GM12878 (cell line): ENCODE results near the gene PPM1E. TPM values are rescaled to one million over a fixed set of nuclear protein-coding genes. Genes with fewer than 3 reads are reported as not detected.
A peak's percentile ranks its signal among the peaks of the same experiment; 100 is the strongest.

Experiments
- ATAC-seq: fragments of 200-7000 bp; cut with Tn5 transposase; 3 replicates; pipeline ENCODE4 v1.9.1; 2020; ENCODE audit warnings: mild to moderate bottlenecking, moderate library complexity
- BruUV-seq: library from RNA; stranded (reverse); fragments of 400-500 nt; replicated peaks from 2 replicates; lab custom pipeline; 2021; lab: Mats Ljungman, UMichigan
- CTCF ChIA-PET: fragments of 300-600 bp; sonication (Branson Sonifier 250); formaldehyde crosslinking; extraction: SDS; loops from one replicate; lab custom pipeline; 2021; ENCODE audit warnings: inconsistent platforms; lab: Yijun Ruan, JAX
- POLR2A ChIA-PET: fragments of 350-600 bp; formaldehyde crosslinking; extraction: SDS; loops from one replicate; lab custom pipeline; 2021; ENCODE audit warnings: inconsistent platforms; lab: Charles Lee
- RAD21 ChIA-PET: fragments of 300-600 bp; sonication (Branson Sonifier 250); formaldehyde crosslinking; loops from one replicate; lab custom pipeline; 2023; ENCODE audit warnings: antibody characterized with exemption; ENCODE audit not compliant: unreplicated experiment; lab: Charles Lee
- SMC1A ChIA-PET: fragments of 300-600 bp; sonication (Branson Sonifier 250); formaldehyde crosslinking; loops from one replicate; lab custom pipeline; 2023; ENCODE audit not compliant: unreplicated experiment, uncharacterized antibody; lab: Charles Lee
- DNase-seq: peaks from one replicate; pipeline ENCODE4 v3.0.0-alpha.2; 2011; ENCODE audit warnings: low read depth, low spot score
- FAIRE-seq: peaks from 3 replicates; lab custom pipeline; 2011; peaks lifted over from hg19 to GRCh38; lab: Jason Lieb, UNC
- H2AFZ ChIP-seq: 2 replicates; pipeline ENCODE4 v1.6.0; 2011; ENCODE audit warnings: low read depth, low read length, control low read depth; ENCODE audit not compliant: control insufficient read depth
- H3K27ac ChIP-seq: 2 replicates; pipeline ENCODE4 v1.5.1; 2011; ENCODE audit warnings: control low read depth; ENCODE audit not compliant: control insufficient read depth, insufficient read depth
- H3K27me3 ChIP-seq, 2 experiments: replicated peaks in 1 of 2; 2 replicates each; pipeline versions ENCODE4 v1.6.0 to v1.6.1; 2011; ENCODE audit warnings: low read length in 1 of 2; ENCODE audit not compliant: control insufficient read depth in 2 of 2, insufficient read depth in 2 of 2
- H3K36me3 ChIP-seq, 2 experiments: 2 replicates each; pipeline ENCODE4 v1.5.1; 2011; ENCODE audit warnings: low read length in 1 of 2; ENCODE audit not compliant: control insufficient read depth in 2 of 2, insufficient read depth in 2 of 2
- H3K4me1 ChIP-seq: 2 replicates; pipeline ENCODE4 v1.6.1; 2011; ENCODE audit warnings: mild to moderate bottlenecking, low read length, moderate library complexity, mixed read lengths; ENCODE audit not compliant: control insufficient read depth, insufficient read depth
- H3K4me2 ChIP-seq: 2 replicates; pipeline ENCODE4 v1.6.0; 2011; ENCODE audit warnings: control low read depth; ENCODE audit not compliant: control insufficient read depth, insufficient read depth
- H3K4me3 ChIP-seq: fragments of 200-600 bp; sonication (generic); 2 replicates; pipeline ENCODE4 v1.5.1; 2016
- H3K79me2 ChIP-seq: 2 replicates; pipeline ENCODE4 v1.6.0; 2011; ENCODE audit warnings: low read length; ENCODE audit not compliant: control insufficient read depth, insufficient read depth
- H3K9ac ChIP-seq: 2 replicates; pipeline ENCODE4 v1.8.0; 2011; ENCODE audit warnings: low read length, control low read depth, mixed read lengths; ENCODE audit not compliant: control insufficient read depth, insufficient read depth
- H3K9me3 ChIP-seq: replicated peaks from 3 replicates; pipeline ENCODE4 v1.5.1; 2011; ENCODE audit warnings: mild to moderate bottlenecking, low read length; ENCODE audit not compliant: control insufficient read depth, insufficient read depth
- H4K20me1 ChIP-seq: 2 replicates; pipeline ENCODE4 v1.6.0; 2011; ENCODE audit not compliant: control insufficient read depth, insufficient read depth
- BRCA1 ChIP-seq: IDR thresholded peaks from 2 replicates; pipeline ENCODE4 v1.6.1; 2011; ENCODE audit warnings: low read depth, low read length, improper control_type of control experiment
- ELK1 ChIP-seq: IDR thresholded peaks from 2 replicates; pipeline ENCODE4 v1.6.1; 2012; ENCODE audit warnings: low read depth, low read length, improper control_type of control experiment
- HDAC2 ChIP-seq: fragments of 200-600 bp; sonication (generic); IDR thresholded peaks from 2 replicates; pipeline ENCODE4 v1.6.1; 2017
- KDM1A ChIP-seq: fragments of 200-600 bp; sonication (generic); IDR thresholded peaks from 2 replicates; pipeline ENCODE4 v1.6.1; 2016; ENCODE audit warnings: borderline replicate concordance
- LARP7 ChIP-seq: fragments of 450-650 bp; IDR thresholded peaks from 2 replicates; pipeline ENCODE4 v1.6.1; 2017; ENCODE audit warnings: mild to moderate bottlenecking
- MEF2B ChIP-seq: fragments of 450-650 bp; IDR thresholded peaks from 2 replicates; pipeline ENCODE4 v1.6.1; 2018; ENCODE audit warnings: mild to moderate bottlenecking, moderate library complexity; ENCODE audit not compliant: partially characterized antibody, poor library complexity, severe bottlenecking
- MLLT1 ChIP-seq: fragments of 450-650 bp; IDR thresholded peaks from 2 replicates; pipeline ENCODE4 v1.6.1; 2016; ENCODE audit warnings: mild to moderate bottlenecking
- MXI1 ChIP-seq: fragments of 150-350 bp; IDR thresholded peaks from 2 replicates; pipeline ENCODE4 v1.6.1; 2011; ENCODE audit warnings: low read depth, mild to moderate bottlenecking, inconsistent platforms, low read length, improper control_type of control experiment
- PAX8 ChIP-seq: fragments of 450-650 bp; IDR thresholded peaks from 2 replicates; pipeline ENCODE4 v1.6.1; 2017; ENCODE audit warnings: mild to moderate bottlenecking, moderate library complexity
- PKNOX1 ChIP-seq: fragments of 450-650 bp; IDR thresholded peaks from 2 replicates; pipeline ENCODE4 v1.6.1; 2016; ENCODE audit warnings: mild to moderate bottlenecking
- SIX5 ChIP-seq: IDR thresholded peaks from 2 replicates; pipeline ENCODE4 v1.6.1; 2011; ENCODE audit warnings: mild to moderate bottlenecking, low read depth, low read length, moderate library complexity; ENCODE audit not compliant: severe bottlenecking
- SP1 ChIP-seq: IDR thresholded peaks from one replicate; pipeline ENCODE4 v1.6.1; 2011; ENCODE audit warnings: low read depth, low read length
- SPI1 ChIP-seq: IDR thresholded peaks from 2 replicates; pipeline ENCODE4 v1.6.1; 2011; ENCODE audit warnings: low read depth, mild to moderate bottlenecking, low read length, moderate library complexity, borderline replicate concordance; ENCODE audit not compliant: insufficient read depth
- USF2 ChIP-seq: IDR thresholded peaks from 2 replicates; pipeline ENCODE4 v1.6.1; 2011; ENCODE audit warnings: low read depth, low read length, improper control_type of control experiment, borderline replicate concordance
- ZNF622 ChIP-seq: fragments of 450-650 bp; IDR thresholded peaks from 2 replicates; pipeline ENCODE4 v1.6.1; 2017; ENCODE audit warnings: mild to moderate bottlenecking, inconsistent platforms
- ZSCAN29 ChIP-seq: fragments of 450-650 bp; IDR thresholded peaks from 2 replicates; pipeline ENCODE4 v1.6.1; 2017; ENCODE audit warnings: mild to moderate bottlenecking, moderate library complexity
- WGBS: methylation state at CpG from one replicate; pipeline ENCODE4 v1.1.6; 2016; ENCODE audit warnings: low lambda C conversion rate; ENCODE audit not compliant: insufficient replicate concordance, insufficient coverage; ENCODE audit errors: missing lambda C conversion rate; 5-methylcytosine and 5-hydroxymethylcytosine counted together
- in situ Hi-C: fragments of 300-500 bp; cut with MboI; formaldehyde crosslinking; loops from 9 replicates; pipeline ENCODE4 v1.14.3; 2018; ENCODE audit warnings: mixed read lengths
- intact Hi-C: fragments of 100-400 bp; cut with micrococcal nuclease; formaldehyde crosslinking; loops from one replicate; pipeline ENCODE4 v1.14.2; 2022; ENCODE audit not compliant: unreplicated experiment
- polyA plus RNA-seq, 11 experiments: library from polyadenylated mRNA; depleted of rRNA in 4 of 11; unstranded in 6 of 11; stranded (reverse) in 5 of 11; fragments of >200 nt; fragmentation: Nextera tagmentation in 4 of 11; fragmentation: Illumina TruSeq in 1 of 11; extraction: Ambion mirVana in 4 of 11; extraction: Trizol in 1 of 11; gene quantifications; 1 replicate in 1 of 11; 2 replicates in 10 of 11; pipeline versions ENCODE4 v1.2.1 to v1.2.3, GENCODE V29; 2011 to 2016; ENCODE audit warnings: inconsistent platforms in 2 of 11, missing spikeins in 2 of 11, low read depth in 1 of 11
- total RNA-seq, 4 experiments: library from RNA; depleted of rRNA in 3 of 4; stranded (reverse); fragments of >200 nt in 3 of 4; fragmentation: Illumina TruSeq in 1 of 4; extraction: Trizol in 1 of 4; gene quantifications; 2 replicates each; pipeline versions ENCODE4 v1.2.1 to v1.2.3, GENCODE V29; 2013 to 2021
- TF ChIP-seq, protein P1 (sequence below): fragments of 450-650 bp; conservative IDR thresholded peaks from 2 replicates; pipeline ENCODE4 v1.6.1; 2017; ENCODE audit warnings: mild to moderate bottlenecking, moderate library complexity

Gene PPM1E
- total and polyA plus RNA-seq, 10 of the 15 experiments (the other 5 are each of a cell fraction or from before 2014, with no cell fraction given), result 0.07 to 0.28 (median 0.16) TPM

GRCh38 chr17:59001158-59001814 lies 245.6 kb downstream of the PPM1E start:
- SMC1A ChIA-PET, result interaction anchor here (1.3 to 6.0 kb wide), 7 partner anchors 10 to 482 kb away, joined by 4 to 62 read pairs (median 28); no protein-coding TSS in a partner anchor
- RAD21 ChIA-PET, result interaction anchor here (0.6 to 5.0 kb wide), 9 partner anchors 9 to 482 kb away, joined by 3 to 37 read pairs (median 5); no protein-coding TSS in a partner anchor
- FAIRE-seq (peak; percentile 99), DNase-seq (peak; percentile 88), ATAC-seq (peak; percentile 98)
- POLR2A ChIA-PET, result interaction anchor here (0.7 kb wide), 3 partner anchors 36 to 403 kb away, joined by 3 to 6 read pairs (median 4); no protein-coding TSS in a partner anchor
- Histone ChIP-seq H3K9me3 (no peaks in the 10 kb centered on the region), H2AFZ (peak overlapping the region; percentile 95), H3K27ac (peak overlapping the region; percentile 87), H3K9ac (peak overlapping the region; percentile 65), H4K20me1 (no peaks in the 10 kb centered on the region), H3K79me2 (no peaks in the 10 kb centered on the region; the same call in 1 of the 2 replicates), H3K4me3 (peak overlapping the region; percentile 52; the same call in 1 of the 2 replicates), H3K4me2 (peak overlapping the region; percentile 87), H3K4me1 (peaks cover 18% of the 10 kb centered on the region), H3K27me3 (no peaks in the 10 kb centered on the region), H3K36me3 (peaks cover 2% of the 10 kb centered on the region in 2 experiments; a peak in 1 of 4 replicates)
- CTCF ChIA-PET, result interaction anchor here (0.9 to 6.6 kb wide), 9 partner anchors 10 to 481 kb away, joined by 3 to 110 read pairs (median 6); no protein-coding TSS in a partner anchor
- intact Hi-C loops, result no loop called here
- BruUV-seq, result no TSS peak
- 1% methylated on average over 9 of the region's 10 CpGs for WGBS
- in situ Hi-C loops, result no loop called here
- TF ChIP-seq MEF2B, result no peak
- TF ChIP-seq ELK1, result no peak
- TF ChIP-seq MLLT1, result peak; percentile 82
- TF ChIP-seq LARP7, result no peak
- no peak for TF ChIP-seq HDAC2
- no peak for TF ChIP-seq ZNF622
- no peak for TF ChIP-seq USF2
- TF ChIP-seq KDM1A, result no peak
- TF ChIP-seq, protein P1, sequence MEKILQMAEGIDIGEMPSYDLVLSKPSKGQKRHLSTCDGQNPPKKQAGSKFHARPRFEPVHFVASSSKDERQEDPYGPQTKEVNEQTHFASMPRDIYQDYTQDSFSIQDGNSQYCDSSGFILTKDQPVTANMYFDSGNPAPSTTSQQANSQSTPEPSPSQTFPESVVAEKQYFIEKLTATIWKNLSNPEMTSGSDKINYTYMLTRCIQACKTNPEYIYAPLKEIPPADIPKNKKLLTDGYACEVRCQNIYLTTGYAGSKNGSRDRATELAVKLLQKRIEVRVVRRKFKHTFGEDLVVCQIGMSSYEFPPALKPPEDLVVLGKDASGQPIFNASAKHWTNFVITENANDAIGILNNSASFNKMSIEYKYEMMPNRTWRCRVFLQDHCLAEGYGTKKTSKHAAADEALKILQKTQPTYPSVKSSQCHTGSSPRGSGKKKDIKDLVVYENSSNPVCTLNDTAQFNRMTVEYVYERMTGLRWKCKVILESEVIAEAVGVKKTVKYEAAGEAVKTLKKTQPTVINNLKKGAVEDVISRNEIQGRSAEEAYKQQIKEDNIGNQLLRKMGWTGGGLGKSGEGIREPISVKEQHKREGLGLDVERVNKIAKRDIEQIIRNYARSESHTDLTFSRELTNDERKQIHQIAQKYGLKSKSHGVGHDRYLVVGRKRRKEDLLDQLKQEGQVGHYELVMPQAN, result no peak; the same call in 1 of the 2 replicates
- TF ChIP-seq SIX5, result no peak
- TF ChIP-seq SPI1, result peak; percentile 77
- no peak for TF ChIP-seq MXI1
- TF ChIP-seq BRCA1, result no peak
- TF ChIP-seq SP1, result no peak
- no peak for TF ChIP-seq ZSCAN29
- peak; percentile 77 for TF ChIP-seq PKNOX1
- TF ChIP-seq PAX8, result no peak
